ENCODE results near the gene SRRT.

DNA sequence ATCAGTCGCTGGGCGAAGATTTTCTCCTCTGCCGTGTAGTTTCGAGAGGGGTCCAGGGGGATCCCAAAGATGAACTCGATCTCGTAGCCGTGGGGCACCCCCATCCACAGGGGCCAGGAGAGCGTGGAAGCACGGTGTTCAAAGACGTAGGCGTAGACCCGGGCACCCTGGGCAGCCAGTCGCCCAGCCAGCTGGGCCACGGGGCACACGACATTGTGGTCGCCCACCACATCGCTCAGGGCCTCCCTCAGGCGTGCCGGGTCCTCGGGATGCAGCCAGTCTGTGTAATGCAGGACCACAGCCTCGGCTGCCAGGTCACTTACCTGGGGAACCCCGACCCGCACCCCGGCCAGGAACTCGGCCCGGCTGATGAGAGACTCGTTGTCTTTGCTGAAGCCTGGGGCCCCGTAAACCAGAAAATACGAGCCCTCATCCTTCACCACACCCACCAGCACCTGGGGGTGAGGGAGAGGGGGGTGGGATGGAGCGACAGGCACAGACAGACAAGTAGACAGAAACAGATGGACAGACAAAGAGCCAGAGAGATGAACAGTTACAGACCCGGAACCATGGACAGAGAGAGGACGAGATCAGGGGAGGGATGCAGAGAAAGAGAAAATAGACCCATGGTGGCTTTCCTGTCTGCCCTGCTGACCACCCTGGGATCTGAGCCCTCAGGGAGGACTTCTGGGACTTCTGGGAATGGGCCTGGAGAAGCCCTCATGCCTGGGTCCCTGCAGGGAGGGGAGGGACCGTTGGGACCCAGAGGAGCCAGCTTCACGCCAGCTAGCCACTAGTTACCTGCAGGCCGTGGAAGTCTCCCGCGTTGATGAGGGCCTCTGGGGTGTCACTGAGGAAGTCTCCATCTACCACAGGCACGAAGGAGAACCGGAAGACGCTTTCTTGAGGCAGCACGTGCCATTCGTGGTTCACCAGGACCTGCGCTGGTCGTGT, 17.7 kb downstream of the SRRT start:
- TF ChIP-seq POLR2AphosphoS5 (IDR thresholded peaks at IDR 0.05; ENCODE audit: low read depth, low read length), result no peak
- TF ChIP-seq POLR2A (IDR thresholded peaks at IDR 0.05; ENCODE audit: low read depth, low read length), result no peak

Measured in GM12891 (cell line).